Cardiac muscle cell (in vitro differentiated cells and primary cell): Measurements from ENCODE around the gene AQP12B. TPM values are rescaled to one million over a fixed set of nuclear protein-coding genes. Genes with fewer than 3 reads are reported as not detected.

ENCODE experiments used
- DNase-seq, 2 donors: peaks; one replicate each; pipeline versions ENCODE4 v3.0.0 to v3.0.0-alpha.2; 2010 to 2017; ENCODE audit warnings: low read depth in 1 of 2, low spot score in 1 of 2
- H3K27ac ChIP-seq: fragments of 200-600 bp; sonication (generic); 2 replicates; pipeline ENCODE4 v1.5.1; 2016
- H3K27me3 ChIP-seq: fragments of 200-600 bp; sonication (generic); 2 replicates; pipeline ENCODE4 v1.6.0; 2016; ENCODE audit warnings: control low read depth
- H3K36me3 ChIP-seq: fragments of 200-600 bp; sonication (generic); 2 replicates; pipeline ENCODE4 v1.5.1; 2016; ENCODE audit warnings: control low read depth
- H3K4me1 ChIP-seq: fragments of 200-600 bp; sonication (generic); 2 replicates; pipeline ENCODE4 v1.8.1; 2017; ENCODE audit warnings: low read depth, mild to moderate bottlenecking, mixed run types
- H3K4me3 ChIP-seq: fragments of 200-600 bp; sonication (generic); 2 replicates; pipeline ENCODE4 v1.5.1; 2016; ENCODE audit warnings: mild to moderate bottlenecking
- H3K9me3 ChIP-seq: fragments of 200-600 bp; sonication (generic); 2 replicates; pipeline ENCODE4 v1.5.1; 2017; ENCODE audit warnings: low read depth, mild to moderate bottlenecking, control low read depth
- polyA plus RNA-seq: library from polyadenylated mRNA; unstranded; fragments of >200 nt; fragmentation: Nextera tagmentation; extraction: Ambion mirVana; gene quantifications from 2 replicates; pipeline ENCODE4 v1.2.1, GENCODE V29; 2016
- total RNA-seq: library from RNA; depleted of rRNA; stranded (reverse); fragments of >200 nt; gene quantifications from 2 replicates; pipeline ENCODE4 v1.2.3, GENCODE V29; 2016
- TF ChIP-seq, protein P1 (sequence below): IDR thresholded peaks from 2 replicates; pipeline ENCODE4 v1.5.1; 2012; ENCODE audit warnings: low read depth, mild to moderate bottlenecking, low read length

The AQP12B gene
- total and polyA plus RNA-seq, 2 experiments from 2014 or later, result not detected

DNA sequence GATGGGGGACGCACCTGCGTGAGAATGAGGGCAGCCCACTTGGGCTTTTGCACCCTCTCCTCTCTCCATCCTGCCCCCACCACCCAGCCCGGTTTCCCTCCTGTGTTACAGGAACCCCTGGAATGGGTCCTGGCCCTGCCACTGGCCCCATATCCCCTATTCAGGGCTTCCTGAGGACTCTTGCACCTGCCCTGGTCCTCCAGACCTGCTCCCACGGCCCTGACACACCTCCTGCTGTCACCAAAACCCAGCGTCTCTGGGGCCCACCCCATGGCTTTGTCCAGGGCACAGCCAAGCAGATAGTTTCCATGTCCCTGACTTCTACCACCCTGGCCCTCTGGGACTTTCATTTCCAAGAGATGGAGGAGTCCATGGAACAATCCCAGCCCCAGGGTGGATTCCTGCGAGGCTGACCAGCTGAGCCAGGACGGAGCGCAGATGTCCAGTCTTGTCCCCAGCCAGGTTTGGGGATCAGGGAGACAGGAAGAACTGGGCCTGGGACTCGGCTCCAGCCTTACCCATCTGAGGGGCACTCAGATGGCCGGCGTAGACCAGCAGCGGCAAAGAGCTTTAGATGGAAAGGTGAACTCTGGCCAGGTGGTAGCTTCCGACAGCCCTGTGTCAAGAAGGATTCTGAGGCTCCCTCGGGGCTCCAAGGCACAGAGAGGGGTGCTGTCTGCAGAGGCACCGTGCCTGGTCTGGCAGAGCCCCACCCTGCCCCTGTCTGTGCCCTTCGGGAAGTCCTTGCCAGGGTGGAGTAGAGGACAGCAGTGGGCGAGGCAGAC lies 45.4 kb downstream of the AQP12B start:
- no peak for DNase-seq
- Histone ChIP-seq H3K27me3 (no peaks in the 10 kb centered on the region), H3K36me3 (no peaks in the 10 kb centered on the region), H3K9me3 (no peaks in the 10 kb centered on the region), H3K27ac (no peak overlapping the region), H3K4me3 (no peak overlapping the region), H3K4me1 (no peaks in the 10 kb centered on the region)
- TF ChIP-seq, protein P1, sequence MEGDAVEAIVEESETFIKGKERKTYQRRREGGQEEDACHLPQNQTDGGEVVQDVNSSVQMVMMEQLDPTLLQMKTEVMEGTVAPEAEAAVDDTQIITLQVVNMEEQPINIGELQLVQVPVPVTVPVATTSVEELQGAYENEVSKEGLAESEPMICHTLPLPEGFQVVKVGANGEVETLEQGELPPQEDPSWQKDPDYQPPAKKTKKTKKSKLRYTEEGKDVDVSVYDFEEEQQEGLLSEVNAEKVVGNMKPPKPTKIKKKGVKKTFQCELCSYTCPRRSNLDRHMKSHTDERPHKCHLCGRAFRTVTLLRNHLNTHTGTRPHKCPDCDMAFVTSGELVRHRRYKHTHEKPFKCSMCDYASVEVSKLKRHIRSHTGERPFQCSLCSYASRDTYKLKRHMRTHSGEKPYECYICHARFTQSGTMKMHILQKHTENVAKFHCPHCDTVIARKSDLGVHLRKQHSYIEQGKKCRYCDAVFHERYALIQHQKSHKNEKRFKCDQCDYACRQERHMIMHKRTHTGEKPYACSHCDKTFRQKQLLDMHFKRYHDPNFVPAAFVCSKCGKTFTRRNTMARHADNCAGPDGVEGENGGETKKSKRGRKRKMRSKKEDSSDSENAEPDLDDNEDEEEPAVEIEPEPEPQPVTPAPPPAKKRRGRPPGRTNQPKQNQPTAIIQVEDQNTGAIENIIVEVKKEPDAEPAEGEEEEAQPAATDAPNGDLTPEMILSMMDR, result no peak

DNA sequence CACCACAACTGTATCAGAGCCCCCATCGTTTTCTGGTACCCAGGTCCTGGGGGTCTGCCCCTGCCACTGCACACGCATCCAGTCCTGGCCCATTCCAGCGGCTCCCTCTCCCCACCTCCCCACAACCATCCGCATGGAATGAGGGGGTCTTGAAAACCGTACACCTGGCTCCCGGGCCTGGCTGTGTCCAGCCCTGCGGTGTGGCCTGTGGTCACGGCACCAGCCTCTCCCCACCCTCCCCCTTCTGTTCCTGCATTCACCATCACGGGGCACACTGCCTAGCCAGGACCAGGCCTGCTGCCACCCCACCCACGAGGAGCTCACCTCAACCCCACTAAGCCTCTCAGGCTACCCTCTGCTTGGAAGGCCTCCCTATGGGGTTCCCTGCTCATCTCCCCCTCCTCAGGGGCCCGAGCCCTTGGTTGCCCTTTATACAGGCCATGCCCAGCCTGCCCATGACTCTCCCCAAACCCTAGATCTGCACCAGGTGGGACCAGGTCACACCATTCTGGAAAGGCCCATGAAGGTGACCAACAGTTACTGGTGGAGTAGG lies 46.0 kb downstream of the AQP12B start:
- H3K4me3 ChIP-seq, result no peak overlapping the region
- H3K36me3 ChIP-seq, result no peaks in the 10 kb centered on the region
- H3K9me3 ChIP-seq, result no peaks in the 10 kb centered on the region
- no peaks in the 10 kb centered on the region for H3K4me1 ChIP-seq
- TF ChIP-seq, protein P1, result no peak
- no peak overlapping the region for H3K27ac ChIP-seq
- no peak for DNase-seq
- H3K27me3 ChIP-seq, result no peaks in the 10 kb centered on the region

DNA sequence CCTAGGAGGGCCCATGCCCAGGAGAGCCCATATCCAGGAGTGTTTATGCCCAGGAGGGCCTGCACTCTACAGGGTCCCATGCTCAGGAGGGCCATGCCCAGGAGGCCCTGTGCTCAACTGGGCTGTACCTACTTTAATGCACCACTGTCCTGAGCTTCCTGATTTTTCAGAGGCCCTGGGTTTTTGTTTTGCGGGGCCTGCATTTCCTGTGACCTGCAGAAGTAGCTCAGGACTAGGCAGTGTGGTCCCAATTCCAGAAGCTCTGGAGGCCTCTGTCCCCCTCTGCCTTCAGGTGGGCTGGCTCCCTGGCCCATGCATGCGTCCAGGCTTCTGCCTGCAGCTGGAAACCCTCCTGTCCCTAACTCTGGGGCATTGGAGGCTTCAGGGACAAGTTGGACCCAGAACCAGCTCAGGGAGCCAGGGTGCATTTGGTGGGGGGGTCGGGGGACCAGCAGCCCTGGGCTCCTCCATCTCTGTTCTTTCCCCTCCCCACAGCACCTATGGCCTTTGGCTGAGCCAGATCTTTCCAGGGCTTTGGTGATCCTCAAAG lies 46.6 kb downstream of the AQP12B start:
- Histone ChIP-seq H3K4me1 (no peaks in the 10 kb centered on the region), H3K27me3 (no peaks in the 10 kb centered on the region), H3K27ac (no peak overlapping the region), H3K9me3 (no peaks in the 10 kb centered on the region), H3K36me3 (no peaks in the 10 kb centered on the region), H3K4me3 (no peak overlapping the region)
- TF ChIP-seq, protein P1, result no peak
- DNase-seq, result no peak

DNA sequence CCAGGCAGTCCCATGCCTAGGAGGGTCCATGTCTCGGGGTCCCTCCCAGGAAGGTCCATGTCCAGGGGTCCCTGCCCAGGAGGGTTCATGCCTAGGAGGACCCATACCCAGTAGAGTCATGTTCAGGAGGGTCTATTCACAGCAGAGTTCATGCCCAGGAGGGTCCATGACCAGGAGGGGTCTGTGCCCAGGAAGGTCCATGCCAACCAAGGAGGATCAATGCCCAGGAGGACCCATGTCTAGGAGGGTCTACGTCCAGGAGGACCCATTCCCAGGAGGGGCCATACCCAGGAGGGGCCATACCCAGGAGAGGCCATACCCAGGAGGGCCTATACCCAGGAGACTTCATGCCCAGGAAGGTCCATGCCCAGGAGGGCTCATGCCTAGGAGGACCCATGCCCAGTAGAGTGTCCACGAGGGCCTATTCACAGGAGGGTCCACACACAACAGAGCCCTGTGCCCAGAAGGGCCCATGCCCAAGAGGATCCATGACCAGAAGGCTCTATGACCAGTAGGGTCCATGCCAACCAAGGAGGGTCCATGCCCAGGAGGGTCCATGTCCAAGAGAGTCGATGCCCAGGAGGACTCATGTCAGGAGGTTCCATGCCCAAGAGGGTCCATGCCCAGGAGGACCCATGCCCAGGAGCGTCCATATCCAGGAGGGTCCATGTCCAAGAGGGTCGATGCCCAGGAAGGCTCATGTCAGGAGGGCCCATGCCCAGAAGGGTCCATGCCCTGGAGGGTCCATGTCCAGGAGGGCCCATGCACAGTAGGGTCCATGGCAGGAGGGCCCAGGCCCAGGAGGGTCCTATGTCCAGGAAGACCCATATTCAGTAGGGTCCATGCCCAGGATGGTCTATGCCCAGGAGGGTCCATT lies 47.3 kb downstream of the AQP12B start:
- Histone ChIP-seq H3K27me3 (no peaks in the 10 kb centered on the region), H3K4me3 (no peak overlapping the region), H3K27ac (no peak overlapping the region), H3K9me3 (no peaks in the 10 kb centered on the region), H3K36me3 (no peaks in the 10 kb centered on the region), H3K4me1 (no peaks in the 10 kb centered on the region)
- DNase-seq, result no peak
- TF ChIP-seq, protein P1, result no peak

DNA sequence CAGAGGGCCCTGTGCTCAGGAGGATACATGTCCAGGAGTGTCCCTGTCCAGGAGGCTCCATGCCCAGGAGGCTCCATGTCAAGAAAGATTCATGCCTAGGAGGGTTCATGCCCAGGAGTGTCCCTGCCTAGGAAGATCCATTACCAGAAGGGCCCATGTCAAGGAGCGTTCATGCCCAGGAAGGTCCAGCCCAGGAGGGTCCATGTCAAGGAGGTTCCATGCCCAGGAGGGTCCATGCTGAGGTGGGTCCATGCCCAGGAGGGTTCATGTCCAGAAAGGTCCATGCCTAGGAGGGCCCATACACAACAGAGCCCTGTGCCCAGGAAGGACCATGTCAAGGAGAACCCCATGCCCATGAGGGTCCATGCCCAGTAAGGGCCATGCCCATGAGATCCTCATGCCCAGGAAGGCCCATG lies 50.4 kb downstream of the AQP12B start:
- Histone ChIP-seq H3K27me3 (no peaks in the 10 kb centered on the region), H3K4me1 (no peaks in the 10 kb centered on the region), H3K9me3 (no peaks in the 10 kb centered on the region), H3K36me3 (no peaks in the 10 kb centered on the region), H3K4me3 (no peak overlapping the region), H3K27ac (no peak overlapping the region)
- TF ChIP-seq, protein P1, result no peak
- DNase-seq, result no peak
